GM12801 (cell line): ENCODE data around the gene KAZALD1.

Source experiments
- TF ChIP-seq, protein P1 (sequence below): IDR thresholded peaks from one replicate; pipeline ENCODE4 v1.5.1; 2011; ENCODE audit warnings: control low read depth; ENCODE audit not compliant: insufficient read length; ENCODE audit errors: extremely low read depth

The KAZALD1 gene

GRCh38 chr10:101027106-101027720 is 34.6 kb upstream of the KAZALD1 start:
- TF ChIP-seq, protein P1, sequence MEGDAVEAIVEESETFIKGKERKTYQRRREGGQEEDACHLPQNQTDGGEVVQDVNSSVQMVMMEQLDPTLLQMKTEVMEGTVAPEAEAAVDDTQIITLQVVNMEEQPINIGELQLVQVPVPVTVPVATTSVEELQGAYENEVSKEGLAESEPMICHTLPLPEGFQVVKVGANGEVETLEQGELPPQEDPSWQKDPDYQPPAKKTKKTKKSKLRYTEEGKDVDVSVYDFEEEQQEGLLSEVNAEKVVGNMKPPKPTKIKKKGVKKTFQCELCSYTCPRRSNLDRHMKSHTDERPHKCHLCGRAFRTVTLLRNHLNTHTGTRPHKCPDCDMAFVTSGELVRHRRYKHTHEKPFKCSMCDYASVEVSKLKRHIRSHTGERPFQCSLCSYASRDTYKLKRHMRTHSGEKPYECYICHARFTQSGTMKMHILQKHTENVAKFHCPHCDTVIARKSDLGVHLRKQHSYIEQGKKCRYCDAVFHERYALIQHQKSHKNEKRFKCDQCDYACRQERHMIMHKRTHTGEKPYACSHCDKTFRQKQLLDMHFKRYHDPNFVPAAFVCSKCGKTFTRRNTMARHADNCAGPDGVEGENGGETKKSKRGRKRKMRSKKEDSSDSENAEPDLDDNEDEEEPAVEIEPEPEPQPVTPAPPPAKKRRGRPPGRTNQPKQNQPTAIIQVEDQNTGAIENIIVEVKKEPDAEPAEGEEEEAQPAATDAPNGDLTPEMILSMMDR: no peak

- TF ChIP-seq, protein P1: no peak
These were observed 33.1 kb upstream of the KAZALD1 start for GRCh38 chr10:101028446-101029337.

DNA sequence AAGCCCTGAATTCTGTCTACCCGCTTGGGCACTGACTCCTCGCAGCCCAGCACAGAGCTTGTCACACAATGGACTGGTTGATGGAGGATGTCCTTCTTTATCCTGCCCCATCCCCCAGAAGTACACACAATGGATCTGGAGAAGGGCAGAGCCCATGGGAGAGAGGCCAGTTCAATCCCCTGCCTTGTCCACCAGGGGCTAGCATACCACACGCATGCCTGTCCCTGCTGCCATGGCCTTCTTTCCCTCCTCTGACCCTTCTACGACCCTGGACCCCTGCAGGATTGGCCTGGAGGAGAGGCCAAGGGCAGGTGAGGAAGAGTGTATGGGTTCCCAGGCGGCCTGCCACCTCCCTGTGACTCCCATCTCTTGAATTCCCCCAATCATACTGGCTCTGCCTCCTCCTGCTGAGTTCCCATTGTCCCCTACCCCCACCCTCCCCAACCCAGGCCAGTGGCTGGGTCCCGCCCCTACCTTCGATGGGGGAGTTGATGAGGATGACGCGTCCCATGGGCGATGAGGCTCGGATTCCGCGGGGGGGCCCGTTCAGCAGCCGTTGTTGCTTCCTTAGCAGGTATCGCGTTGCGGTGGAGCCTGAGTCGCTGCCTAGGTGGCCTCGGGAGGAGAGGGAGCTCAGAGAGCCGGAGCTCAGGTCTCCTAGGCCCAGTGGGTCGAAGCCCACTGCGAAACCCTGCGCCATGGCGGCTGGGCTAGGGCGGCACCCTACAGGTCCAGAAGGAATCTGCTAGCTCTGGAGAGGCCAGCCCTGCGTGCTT is 32.1 kb upstream of the KAZALD1 start:
- TF ChIP-seq, protein P1: no peak

GRCh38 chr10:101030496-101031127 is 31.2 kb upstream of the KAZALD1 start:
- TF ChIP-seq, protein P1: no peak

DNA sequence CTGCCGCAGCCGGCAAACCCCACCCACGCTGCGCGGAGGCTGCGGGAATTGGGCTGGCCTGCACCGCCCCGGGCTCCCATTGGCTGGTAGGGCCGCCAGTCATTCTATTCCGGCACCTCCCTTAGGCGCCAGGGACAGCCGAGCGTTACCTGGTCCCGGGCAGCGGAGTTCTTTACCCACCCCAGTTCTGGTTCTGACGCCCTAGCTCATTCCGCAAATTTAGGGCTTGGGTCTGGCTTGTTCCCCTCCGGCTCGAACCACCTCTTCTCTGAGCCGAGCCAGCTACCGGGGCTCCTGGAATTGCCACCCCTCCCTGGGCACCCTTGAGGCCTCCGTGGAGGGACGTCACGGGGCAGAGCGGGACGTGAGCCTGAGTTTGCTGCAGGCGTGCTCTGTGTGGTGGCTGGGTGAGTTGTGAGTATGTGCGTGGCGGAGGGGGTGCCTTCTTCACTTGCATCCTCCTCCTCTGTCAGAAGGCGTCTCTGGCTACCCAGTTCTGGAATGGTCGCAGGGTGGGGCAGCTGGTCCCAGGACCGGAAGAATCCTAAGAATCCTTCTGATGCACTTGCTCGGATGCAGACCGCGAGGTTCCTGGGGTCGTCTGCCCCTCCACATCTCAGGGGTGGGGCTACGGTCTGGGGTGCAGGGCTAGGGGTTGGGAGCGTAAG is 30.5 kb upstream of the KAZALD1 start, which contains the start of the genes PDZD7 and SFXN3:
Gene PDZD7, minus strand, starts transcription at position 2 of the 668 bp plus-strand sequence. CDS start 910 bp downstream, outside the sequence.
Gene SFXN3, plus strand, starts transcription at position 107 of the 668 bp plus-strand sequence. CDS start 3,461 bp downstream, outside the sequence.
- TF ChIP-seq, protein P1: no peak

GRCh38 chr10:101031796-101032636 is 29.8 kb upstream of the KAZALD1 start:
- TF ChIP-seq, protein P1: no peak
